ENCODE data around the gene TBC1D1. TPM values are rescaled to one million over a fixed set of nuclear protein-coding genes. Genes with fewer than 3 reads are reported as not detected.

The TBC1D1 gene
- total RNA-seq, 4 donors from 2014 or later, result 56.4 to 127 (median 94.8) TPM

- TF ChIP-seq, protein P1, sequence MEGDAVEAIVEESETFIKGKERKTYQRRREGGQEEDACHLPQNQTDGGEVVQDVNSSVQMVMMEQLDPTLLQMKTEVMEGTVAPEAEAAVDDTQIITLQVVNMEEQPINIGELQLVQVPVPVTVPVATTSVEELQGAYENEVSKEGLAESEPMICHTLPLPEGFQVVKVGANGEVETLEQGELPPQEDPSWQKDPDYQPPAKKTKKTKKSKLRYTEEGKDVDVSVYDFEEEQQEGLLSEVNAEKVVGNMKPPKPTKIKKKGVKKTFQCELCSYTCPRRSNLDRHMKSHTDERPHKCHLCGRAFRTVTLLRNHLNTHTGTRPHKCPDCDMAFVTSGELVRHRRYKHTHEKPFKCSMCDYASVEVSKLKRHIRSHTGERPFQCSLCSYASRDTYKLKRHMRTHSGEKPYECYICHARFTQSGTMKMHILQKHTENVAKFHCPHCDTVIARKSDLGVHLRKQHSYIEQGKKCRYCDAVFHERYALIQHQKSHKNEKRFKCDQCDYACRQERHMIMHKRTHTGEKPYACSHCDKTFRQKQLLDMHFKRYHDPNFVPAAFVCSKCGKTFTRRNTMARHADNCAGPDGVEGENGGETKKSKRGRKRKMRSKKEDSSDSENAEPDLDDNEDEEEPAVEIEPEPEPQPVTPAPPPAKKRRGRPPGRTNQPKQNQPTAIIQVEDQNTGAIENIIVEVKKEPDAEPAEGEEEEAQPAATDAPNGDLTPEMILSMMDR (IDR thresholded peaks at IDR 0.05), result no peak
- ATAC-seq (ENCODE audit: low FRiP score) (no peak), DNase-seq (ENCODE audit: low spot score) (no peak)
Measured at GRCh38 chr4:38007645-38008044, 116.8 kb downstream of the TBC1D1 start.

- TF ChIP-seq, protein P1 (IDR thresholded peaks at IDR 0.05), result no peak
Measured at GRCh38 chr4:38008571-38009021, 117.7 kb downstream of the TBC1D1 start.

GRCh38 chr4:38009421-38009820 lies 118.5 kb downstream of the TBC1D1 start:
- DNase-seq (ENCODE audit: low spot score) (no peak), ATAC-seq (ENCODE audit: low FRiP score) (no peak)
- TF ChIP-seq, protein P1 (IDR thresholded peaks at IDR 0.05), result no peak

More at GRCh38 chr4:38008571-38009021, 117.7 kb downstream of the TBC1D1 start:
- DNase-seq (ENCODE audit: low spot score) (no peak), ATAC-seq (ENCODE audit: low FRiP score) (no peak)

DNA sequence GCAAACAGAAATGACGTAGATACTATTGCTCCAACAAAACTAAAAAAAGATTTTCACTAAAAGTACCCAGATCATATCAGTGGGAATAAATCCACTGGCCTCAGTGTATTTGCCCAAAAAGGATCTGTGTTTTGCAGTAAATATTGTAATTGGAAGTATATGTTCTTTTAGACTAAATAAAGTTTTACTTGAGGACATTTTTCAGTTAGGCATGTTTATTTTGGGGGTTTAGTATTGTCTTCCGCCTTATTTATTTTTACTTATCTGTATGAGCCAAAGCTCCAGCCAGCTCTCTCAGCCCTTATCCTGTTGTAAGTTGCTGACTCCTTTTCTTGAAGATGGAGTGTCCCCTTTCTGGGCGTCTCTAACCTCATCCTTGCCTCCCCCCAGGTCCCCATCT lies 119.1 kb downstream of the TBC1D1 start:
- no peak for DNase-seq (ENCODE audit: low spot score)
- TF ChIP-seq, protein P1 (IDR thresholded peaks at IDR 0.05), result no peak
- no peak for ATAC-seq (ENCODE audit: low FRiP score)

DNA sequence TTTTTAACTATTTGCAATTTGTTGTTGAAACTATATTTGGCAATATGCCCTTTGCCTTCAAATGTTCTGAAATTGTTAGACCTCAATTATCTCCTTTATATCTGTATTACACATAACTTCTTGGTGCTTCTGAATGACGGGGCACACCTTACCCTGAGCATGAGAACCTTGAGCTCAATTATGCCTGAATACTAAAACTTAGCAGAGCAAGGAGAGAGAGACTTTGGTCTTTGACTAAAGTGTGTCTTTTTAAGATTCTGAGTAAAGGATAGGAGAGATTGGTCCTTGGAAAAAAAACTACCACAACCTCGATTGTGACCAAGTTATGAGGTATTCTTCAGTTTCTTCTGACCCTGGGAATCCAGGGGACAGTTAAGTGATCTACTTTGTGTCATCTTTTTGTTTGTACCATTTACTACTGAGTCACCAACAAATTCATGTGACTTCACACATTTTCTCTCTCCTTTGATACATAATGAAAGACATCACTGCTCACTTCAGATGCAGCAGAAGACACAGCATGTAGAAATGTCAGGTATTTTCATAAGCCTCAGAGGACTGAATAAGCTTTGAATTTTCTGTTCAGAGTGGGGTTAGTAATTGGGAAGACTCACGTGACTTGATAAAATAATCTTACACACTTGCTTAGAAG lies 120.8 kb downstream of the TBC1D1 start:
- no peak for ATAC-seq (ENCODE audit: low FRiP score)
- TF ChIP-seq, protein P1 (IDR thresholded peaks at IDR 0.05), result no peak
- DNase-seq (ENCODE audit: low spot score), result no peak

GRCh38 chr4:38013461-38014366 lies 122.8 kb downstream of the TBC1D1 start:
- TF ChIP-seq, protein P1 (IDR thresholded peaks at IDR 0.05), result no peak
- DNase-seq (ENCODE audit: low spot score) (no peak), ATAC-seq (ENCODE audit: low FRiP score) (no peak)
